Globus pallidus (tissue), 1 donor: ENCODE results near the gene TMTC4.

ENCODE experiments used
- DNase-seq: peaks from one replicate; pipeline ENCODE4 v3.0.0-alpha.2; 2015; ENCODE audit warnings: low spot score

Gene TMTC4

GRCh38 chr13:100666124-100666523, 8.5 kb downstream of the TMTC4 start:
- no peak for DNase-seq

GRCh38 chr13:100665403-100665802, 9.2 kb downstream of the TMTC4 start:
- no peak for DNase-seq

- DNase-seq = no peak
Observed at GRCh38 chr13:100664171-100664900, 10.3 kb downstream of the TMTC4 start.

GRCh38 chr13:100662468-100663211, 12.0 kb downstream of the TMTC4 start:
- DNase-seq = no peak

GRCh38 chr13:100660761-100661160, 13.8 kb downstream of the TMTC4 start:
- no peak for DNase-seq

GRCh38 chr13:100659578-100659977, 15.0 kb downstream of the TMTC4 start:
- no peak for DNase-seq

- DNase-seq = no peak
Observed at GRCh38 chr13:100658363-100658762, 16.2 kb downstream of the TMTC4 start.

GRCh38 chr13:100657881-100658315, 16.7 kb downstream of the TMTC4 start:
- peak; percentile 98 for DNase-seq

- no peak for DNase-seq
Observed at GRCh38 chr13:100652510-100652909, 22.1 kb downstream of the TMTC4 start.

- peak; percentile 94 for DNase-seq
Observed at GRCh38 chr13:100650326-100650725, 24.3 kb downstream of the TMTC4 start.

- DNase-seq = no peak
Observed at GRCh38 chr13:100648354-100648753, 26.2 kb downstream of the TMTC4 start.

GRCh38 chr13:100646871-100647270, 27.7 kb downstream of the TMTC4 start:
- DNase-seq = no peak

- DNase-seq = peak; percentile 80
Observed at GRCh38 chr13:100646030-100646673, 28.4 kb downstream of the TMTC4 start.

GRCh38 chr13:100645382-100645781, 29.2 kb downstream of the TMTC4 start:
- DNase-seq = no peak

GRCh38 chr13:100644371-100644770, 30.2 kb downstream of the TMTC4 start:
- DNase-seq = no peak

- DNase-seq = no peak
Observed at GRCh38 chr13:100637796-100638195, 36.8 kb downstream of the TMTC4 start.

GRCh38 chr13:100637380-100637779, 37.2 kb downstream of the TMTC4 start:
- DNase-seq = no peak

- peak; percentile 94 for DNase-seq
Observed at GRCh38 chr13:100636441-100636840, 38.2 kb downstream of the TMTC4 start.

- no peak for DNase-seq
Observed at GRCh38 chr13:100636004-100636403, 38.6 kb downstream of the TMTC4 start.

GRCh38 chr13:100634696-100635095, 39.9 kb downstream of the TMTC4 start:
- DNase-seq = no peak

GRCh38 chr13:100633461-100633860, 41.1 kb downstream of the TMTC4 start:
- DNase-seq = no peak

GRCh38 chr13:100630555-100630954, 44.0 kb downstream of the TMTC4 start:
- peak; percentile 78 for DNase-seq

GRCh38 chr13:100627120-100627519, 47.5 kb downstream of the TMTC4 start:
- DNase-seq = no peak
